Measurements from ENCODE around the gene MARCHF10. TPM values are rescaled to one million over a fixed set of nuclear protein-coding genes. Genes with fewer than 3 reads are reported as not detected.
"Not testable (repeated sequence)": the region's sequence is repeated elsewhere in the genome, so short reads cannot be mapped to it uniquely, and the experiment has no call there.

MARCHF10 gene
- total and polyA plus RNA-seq, 3 donors from 2014 or later = 61.5 to 266 (median 118) TPM

GRCh38 chr17:62696256-62696655, 111.9 kb downstream of the MARCHF10 start:
- no peak for DNase-seq
- H3K4me1 ChIP-seq = peaks cover 45% of the 10 kb centered on the region
- H3K9me3 ChIP-seq = no peaks in the 10 kb centered on the region
- no peak for TF ChIP-seq POLR2A (IDR thresholded peaks at IDR 0.05)
- no peak for TF ChIP-seq CTCF (IDR thresholded peaks at IDR 0.05)
- peak overlapping the region in 1 of 2 donors; percentile 44 for H3K27ac ChIP-seq
- H3K27me3 ChIP-seq = no peaks in the 10 kb centered on the region
- intact Hi-C loops (cut with DNase I; ENCODE audit: low total_unique reads) = no loop called here
- 83% methylated on average over 8 to 10 of the region's 10 CpGs for whole genome bisulfite sequencing, 2 donors
- H3K36me3 ChIP-seq (ENCODE audit: low read depth, missing control alignments) = no peaks in the 10 kb centered on the region
- no peak overlapping the region for H3K4me3 ChIP-seq

- H3K27me3 ChIP-seq; H3K36me3 ChIP-seq (ENCODE audit: low read depth, missing control alignments); DNase-seq; H3K9me3 ChIP-seq; intact Hi-C loops (cut with DNase I; ENCODE audit: low total_unique reads): not testable (repeated sequence)
- Histone ChIP-seq H3K4me1 (peaks cover 45% of the 10 kb centered on the region), H3K27ac (peak overlapping the region in 1 of 2 donors; percentile 13), H3K4me3 (peak overlapping the region in 1 of 2 donors; percentile 17)
- WGBS, 2 donors = 64 to 87% methylated on average over 2 to 5 of the region's 5 CpGs
These were observed 112.9 kb downstream of the MARCHF10 start for GRCh38 chr17:62695093-62695738.

- DNase-seq = no peak
These were observed 114.3 kb downstream of the MARCHF10 start for GRCh38 chr17:62693616-62694409.

GRCh38 chr17:62692721-62693431, 115.2 kb downstream of the MARCHF10 start:
- TF ChIP-seq CTCF (IDR thresholded peaks at IDR 0.05) (peak in 2 of 3 experiments; percentile 14 to 23), POLR2A (IDR thresholded peaks at IDR 0.05) (no peak)
- no peaks in the 10 kb centered on the region for H3K9me3 ChIP-seq
- DNase-seq = peak; percentile 36
- intact Hi-C loops (cut with DNase I; ENCODE audit: low total_unique reads) = no loop called here
- H3K36me3 ChIP-seq (ENCODE audit: low read depth, missing control alignments) = no peaks in the 10 kb centered on the region
- 67 to 87% methylated on average over 1 to 14 of the region's 14 CpGs for WGBS, 2 donors
- peaks cover 45% of the 10 kb centered on the region for H3K4me1 ChIP-seq
- no peaks in the 10 kb centered on the region for H3K27me3 ChIP-seq
- peak overlapping the region in 1 of 2 donors; percentile 47 for H3K27ac ChIP-seq
- no peak overlapping the region for H3K4me3 ChIP-seq

More at GRCh38 chr17:62693616-62694409, 114.3 kb downstream of the MARCHF10 start:
- TF ChIP-seq POLR2A (IDR thresholded peaks at IDR 0.05) = no peak
- no peak for TF ChIP-seq CTCF (IDR thresholded peaks at IDR 0.05)
- Histone ChIP-seq H3K4me3 (no peak overlapping the region), H3K27me3 (no peaks in the 10 kb centered on the region), H3K4me1 (peaks cover 45% of the 10 kb centered on the region), H3K36me3 (ENCODE audit: low read depth, missing control alignments) (no peaks in the 10 kb centered on the region), H3K27ac (peak overlapping the region in 1 of 2 donors; percentile 24), H3K9me3 (no peaks in the 10 kb centered on the region)
- 74 to 81% methylated on average over 18 to 19 of the region's 19 CpGs for WGBS, 2 donors
- intact Hi-C loops (cut with DNase I; ENCODE audit: low total_unique reads) = no loop called here

- peaks cover 40% of the 10 kb centered on the region for H3K4me1 ChIP-seq
- intact Hi-C loops (cut with DNase I; ENCODE audit: low total_unique reads) = no loop called here
- H3K27me3 ChIP-seq = no peaks in the 10 kb centered on the region
- H3K27ac ChIP-seq = no peak overlapping the region
- WGBS, 2 donors = 90 to 93% methylated on average over 3 to 15 of the region's 20 CpGs
- TF ChIP-seq CTCF (IDR thresholded peaks at IDR 0.05) (no peak), POLR2A (IDR thresholded peaks at IDR 0.05) (no peak)
- DNase-seq = no peak
- H3K9me3 ChIP-seq = no peaks in the 10 kb centered on the region
- no peak overlapping the region for H3K4me3 ChIP-seq
- H3K36me3 ChIP-seq (ENCODE audit: low read depth, missing control alignments) = no peaks in the 10 kb centered on the region
These were observed 115.9 kb downstream of the MARCHF10 start for GRCh38 chr17:62692159-62692651.

- H3K27me3 ChIP-seq; H3K9me3 ChIP-seq; intact Hi-C loops (cut with DNase I; ENCODE audit: low total_unique reads); H3K27ac ChIP-seq; H3K4me3 ChIP-seq; DNase-seq; H3K36me3 ChIP-seq (ENCODE audit: low read depth, missing control alignments): not testable (repeated sequence)
- WGBS, 2 donors = 89 to 95% methylated on average over 8 of the region's 8 CpGs
- H3K4me1 ChIP-seq = peaks cover 33% of the 10 kb centered on the region
These were observed 116.6 kb downstream of the MARCHF10 start for GRCh38 chr17:62691589-62691915.

All from testis (tissue), 3 donors.